Transverse colon (tissue), 4 donors: ENCODE results near the gene ZNF385B. TPM values are rescaled to one million over a fixed set of nuclear protein-coding genes. Genes with fewer than 3 reads are reported as not detected.
A peak's percentile ranks its signal among the peaks of the same experiment; 100 is the strongest.

Experiments used
- DNase-seq: peaks from one replicate; pipeline ENCODE4 v3.0.0-alpha.2; 2019
- H3K27ac ChIP-seq, 4 donors: fragments of 200-600 bp; sonication (generic); 2 replicates each; pipeline ENCODE4 v1.5.1; 2016 to 2018; ENCODE audit warnings: inconsistent platforms in 4 of 4
- H3K27me3 ChIP-seq: fragments of 200-600 bp; sonication (generic); 2 replicates; pipeline ENCODE4 v1.5.1; 2017; ENCODE audit warnings: inconsistent platforms
- H3K36me3 ChIP-seq, 4 donors: fragments of 200-600 bp; sonication (generic); 2 replicates each; pipeline ENCODE4 v1.5.1; 2017 to 2019; ENCODE audit warnings: inconsistent platforms in 4 of 4
- H3K4me1 ChIP-seq, 4 donors: fragments of 200-600 bp; sonication (generic); 2 replicates each; pipeline ENCODE4 v1.5.1; 2017 to 2020; ENCODE audit warnings: inconsistent platforms in 4 of 4
- H3K4me3 ChIP-seq, 4 donors: fragments of 200-600 bp; sonication (generic); 1 replicate in 1 of 4; 2 replicates in 3 of 4; pipeline versions ENCODE4 v1.5.1 to v1.6.1; 2017 to 2019; ENCODE audit warnings: inconsistent platforms in 4 of 4
- H3K9me3 ChIP-seq, 2 donors: fragments of 200-600 bp; sonication (generic); 2 replicates each; pipeline ENCODE4 v1.5.1; 2017 to 2019; ENCODE audit warnings: inconsistent platforms in 2 of 2
- CTCF ChIP-seq, 5 experiments: fragments of 200-600 bp in 3 of 5; fragments of 450-650 bp in 2 of 5; sonication (generic) in 3 of 5; IDR thresholded peaks; 1 replicate in 2 of 5; 2 replicates in 3 of 5; pipeline ENCODE4 v1.5.1; 2016 to 2017; ENCODE audit warnings: antibody characterized with exemption in 5 of 5, inconsistent platforms in 3 of 5, mild to moderate bottlenecking in 2 of 5, moderate library complexity in 1 of 5
- EP300 ChIP-seq: sonication (generic); formaldehyde crosslinking; IDR thresholded peaks from one replicate; pipeline ENCODE4 v1.6.1; 2017; ENCODE audit warnings: antibody characterized with exemption, low read depth
- POLR2A ChIP-seq: fragments of 450-650 bp; IDR thresholded peaks from one replicate; pipeline ENCODE4 v1.6.1; 2016; ENCODE audit warnings: antibody characterized with exemption, mild to moderate bottlenecking, moderate library complexity
- POLR2AphosphoS5 ChIP-seq, 3 donors: sonication (generic); formaldehyde crosslinking; IDR thresholded peaks; one replicate each; pipeline ENCODE4 v1.6.1; 2016; ENCODE audit warnings: antibody characterized with exemption in 3 of 3
- WGBS, 2 donors: methylation state at CpG; one replicate each; pipeline ENCODE4 v1.1.5; 2018; ENCODE audit warnings: low coverage in 1 of 2; 5-methylcytosine and 5-hydroxymethylcytosine counted together
- in situ Hi-C, 4 donors: fragments of 200-750 bp; cut with MboI; loops; one replicate each; pipeline versions ENCODE4 v1.15.0 to v1.15.1; 2017; ENCODE audit warnings: low sequenced_read_pairs in 3 of 4, low pct_ligation_motif_present in 1 of 4, low pct_unique_long_range_greater_than_20kb in 1 of 4
- intact Hi-C: fragments of 100-400 bp; cut with DNase I; formaldehyde crosslinking; loops from one replicate; pipeline ENCODE4 v1.15.1; 2023; ENCODE audit warnings: low total_unique reads
- total RNA-seq, 4 donors: library from RNA; depleted of rRNA; stranded (reverse); fragments of >200 nt; gene quantifications; one replicate each; pipeline ENCODE4 v1.1.0, GENCODE V29; 2016

The ZNF385B gene
- total RNA-seq, 4 donors from 2014 or later = 1.2 to 6.0 (median 2.4) TPM

DNA sequence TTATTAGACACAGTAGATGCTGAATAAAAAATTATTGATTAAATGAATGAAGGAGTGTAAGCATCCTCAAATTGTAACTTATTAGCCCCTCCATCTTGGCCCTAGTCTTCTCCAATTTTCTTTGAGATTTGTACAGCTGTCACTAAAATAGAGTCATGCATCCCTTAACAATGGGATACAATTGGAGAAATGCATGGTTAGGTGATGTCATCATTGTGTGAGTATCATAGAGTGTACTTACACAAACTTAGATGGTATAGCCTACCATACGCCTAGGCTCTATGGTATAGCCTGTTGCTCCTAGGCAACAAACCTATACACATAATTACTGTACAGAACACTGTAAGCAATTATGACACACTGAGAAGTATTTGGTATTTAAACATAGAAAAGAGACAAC lies 38.3 kb upstream of the ZNF385B start:
- 93 to 100% methylated on average over 1 of the region's 1 CpG for WGBS, 2 donors
- H3K36me3 ChIP-seq = no peaks in the 10 kb centered on the region
- no peak overlapping the region for H3K27ac ChIP-seq
- H3K9me3 ChIP-seq = no peaks in the 10 kb centered on the region
- no peaks in the 10 kb centered on the region for H3K4me1 ChIP-seq
- DNase-seq = no peak
- H3K27me3 ChIP-seq = no peaks in the 10 kb centered on the region
- no peak for TF ChIP-seq POLR2AphosphoS5 (IDR thresholded peaks at IDR 0.05)
- no peak for TF ChIP-seq CTCF (IDR thresholded peaks at IDR 0.05)
- no peak for TF ChIP-seq POLR2A
- intact Hi-C loops = no loop called here
- in situ Hi-C loops = no loop called here
- H3K4me3 ChIP-seq = no peak overlapping the region

GRCh38 chr2:179898873-179899272 lies 37.5 kb upstream of the ZNF385B start:
- Histone ChIP-seq H3K27ac (no peak overlapping the region), H3K4me1 (no peaks in the 10 kb centered on the region), H3K27me3 (no peaks in the 10 kb centered on the region), H3K9me3 (no peaks in the 10 kb centered on the region), H3K4me3 (no peak overlapping the region), H3K36me3 (no peaks in the 10 kb centered on the region)
- 79% methylated on average over 3 to 4 of the region's 4 CpGs for WGBS, 2 donors
- intact Hi-C loops = no loop called here
- in situ Hi-C loops = no loop called here
- peak; percentile 23 for DNase-seq
- TF ChIP-seq POLR2A (no peak), CTCF (IDR thresholded peaks at IDR 0.05) (peak; percentile 17 to 32 (median 29))

GRCh38 chr2:179893616-179894015 lies 32.2 kb upstream of the ZNF385B start:
- Histone ChIP-seq H3K36me3 (no peaks in the 10 kb centered on the region), H3K9me3 (no peaks in the 10 kb centered on the region), H3K27me3 (no peaks in the 10 kb centered on the region), H3K27ac (no peak overlapping the region), H3K4me3 (no peak overlapping the region), H3K4me1 (peaks cover 0 to 6% (median 0%) of the 10 kb centered on the region in 4 donors)
- TF ChIP-seq EP300 (no peak), CTCF (IDR thresholded peaks at IDR 0.05) (no peak), POLR2AphosphoS5 (IDR thresholded peaks at IDR 0.05) (no peak), POLR2A (no peak)
- DNase-seq = no peak
- intact Hi-C loops = no loop called here
- in situ Hi-C loops = no loop called here
- 87 to 94% methylated on average over 3 of the region's 3 CpGs for WGBS, 2 donors

- Histone ChIP-seq H3K27me3 (no peaks in the 10 kb centered on the region), H3K4me1 (peaks cover 0 to 6% (median 0%) of the 10 kb centered on the region in 4 donors), H3K36me3 (no peaks in the 10 kb centered on the region), H3K27ac (peak overlapping the region in 3 of 4 donors; percentile 7 to 49 (median 48)), H3K9me3 (no peaks in the 10 kb centered on the region), H3K4me3 (no peak overlapping the region)
- DNase-seq = peak; percentile 35
- WGBS, 2 donors = 53 to 61% methylated on average over 2 of the region's 2 CpGs
- TF ChIP-seq EP300 (peak; percentile 6), POLR2A (no peak), POLR2AphosphoS5 (IDR thresholded peaks at IDR 0.05) (peak in 1 of 3 donors; percentile 46), CTCF (IDR thresholded peaks at IDR 0.05) (no peak)
- in situ Hi-C loops = no loop called here
- intact Hi-C loops = no loop called here
Measured at GRCh38 chr2:179891237-179891636, 29.8 kb upstream of the ZNF385B start.
